A673 (cell line): Measurements from ENCODE around the gene RING1.

Experiments used
- EZH2 ChIP-seq: fragments of 200-600 bp; sonication (generic); IDR thresholded peaks from 2 replicates; pipeline ENCODE4 v1.6.1; 2017; ENCODE audit warnings: borderline replicate concordance, low read depth, mild to moderate bottlenecking, mixed read lengths, antibody characterized with exemption, low read length; ENCODE audit not compliant: poor library complexity, severe bottlenecking
- TF ChIP-seq, protein P1 (sequence below): fragments of 300-800, 200-600 bp; sonication (generic); conservative IDR thresholded peaks from 2 replicates; pipeline ENCODE4 v1.5.1; 2017; ENCODE audit warnings: low read depth, mild to moderate bottlenecking, antibody characterized with exemption, low read length, moderate library complexity, mixed read lengths

- TF ChIP-seq, protein P1, sequence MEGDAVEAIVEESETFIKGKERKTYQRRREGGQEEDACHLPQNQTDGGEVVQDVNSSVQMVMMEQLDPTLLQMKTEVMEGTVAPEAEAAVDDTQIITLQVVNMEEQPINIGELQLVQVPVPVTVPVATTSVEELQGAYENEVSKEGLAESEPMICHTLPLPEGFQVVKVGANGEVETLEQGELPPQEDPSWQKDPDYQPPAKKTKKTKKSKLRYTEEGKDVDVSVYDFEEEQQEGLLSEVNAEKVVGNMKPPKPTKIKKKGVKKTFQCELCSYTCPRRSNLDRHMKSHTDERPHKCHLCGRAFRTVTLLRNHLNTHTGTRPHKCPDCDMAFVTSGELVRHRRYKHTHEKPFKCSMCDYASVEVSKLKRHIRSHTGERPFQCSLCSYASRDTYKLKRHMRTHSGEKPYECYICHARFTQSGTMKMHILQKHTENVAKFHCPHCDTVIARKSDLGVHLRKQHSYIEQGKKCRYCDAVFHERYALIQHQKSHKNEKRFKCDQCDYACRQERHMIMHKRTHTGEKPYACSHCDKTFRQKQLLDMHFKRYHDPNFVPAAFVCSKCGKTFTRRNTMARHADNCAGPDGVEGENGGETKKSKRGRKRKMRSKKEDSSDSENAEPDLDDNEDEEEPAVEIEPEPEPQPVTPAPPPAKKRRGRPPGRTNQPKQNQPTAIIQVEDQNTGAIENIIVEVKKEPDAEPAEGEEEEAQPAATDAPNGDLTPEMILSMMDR, result no peak
- no peak for TF ChIP-seq EZH2
These were observed 8.9 kb downstream of the RING1 start for GRCh38 chr6:33217246-33217645.
